HepG2 (cell line): ENCODE results near the gene PSMC3IP. TPM values are rescaled to one million over a fixed set of nuclear protein-coding genes. Genes with fewer than 3 reads are reported as not detected.

Source experiments
- BORCS8-MEF2B ChIP-seq: sonication (generic); formaldehyde crosslinking; IDR thresholded peaks from 2 replicates; pipeline ENCODE4 v1.8.0; 2022; ENCODE audit warnings: mild to moderate bottlenecking, missing genetic modification reagents
- E2F1 ChIP-seq: sonication (generic); formaldehyde crosslinking; IDR thresholded peaks from 2 replicates; pipeline ENCODE4 v1.5.0; 2020; ENCODE audit warnings: missing genetic modification reagents
- FOXA1 ChIP-seq, 2 experiments: fragments of 450-650 bp in 1 of 2; sonication (generic) in 1 of 2; formaldehyde crosslinking in 1 of 2; IDR thresholded peaks; 2 replicates each; pipeline versions ENCODE4 v1.4.0 to v1.6.1; 2016 to 2020; ENCODE audit warnings: missing genetic modification reagents in 1 of 2
- FOXJ3 ChIP-seq: sonication (generic); formaldehyde crosslinking; IDR thresholded peaks from 2 replicates; pipeline ENCODE4 v1.4.0; 2020; ENCODE audit warnings: missing genetic modification reagents, mild to moderate bottlenecking, borderline replicate concordance
- HNF4A ChIP-seq: sonication (generic); formaldehyde crosslinking; IDR thresholded peaks from 2 replicates; pipeline ENCODE4 v1.4.0; 2020; ENCODE audit warnings: missing genetic modification reagents
- HNRNPLL ChIP-seq: fragments of 200-400 bp; formaldehyde crosslinking; IDR thresholded peaks from 2 replicates; pipeline ENCODE4 v1.6.1; 2017; ENCODE audit warnings: mild to moderate bottlenecking, low read depth, low read length; ENCODE audit not compliant: poor library complexity, severe bottlenecking
- NR1H2 ChIP-seq: sonication (generic); formaldehyde crosslinking; IDR thresholded peaks from 2 replicates; pipeline ENCODE4 v1.8.1; 2022; ENCODE audit warnings: low read depth, missing genetic modification reagents, borderline replicate concordance
- RELA ChIP-seq: sonication (generic); formaldehyde crosslinking; IDR thresholded peaks from 2 replicates; pipeline ENCODE4 v1.4.0; 2020; ENCODE audit warnings: missing genetic modification reagents
- TFE3 ChIP-seq: IDR thresholded peaks from 2 replicates; pipeline ENCODE4 v1.6.1; 2016
- TOPORS ChIP-seq: sonication (generic); formaldehyde crosslinking; IDR thresholded peaks from 2 replicates; pipeline ENCODE4 v1.8.0; 2023; ENCODE audit warnings: mild to moderate bottlenecking, missing genetic modification reagents
- U2AF2 ChIP-seq: fragments of 200-400 bp; formaldehyde crosslinking; IDR thresholded peaks from 2 replicates; pipeline ENCODE4 v1.6.1; 2017; ENCODE audit warnings: low read depth, mild to moderate bottlenecking, low read length
- XBP1 ChIP-seq: sonication (generic); formaldehyde crosslinking; IDR thresholded peaks from 2 replicates; pipeline ENCODE4 v1.5.0; 2020; ENCODE audit warnings: missing genetic modification reagents
- ZFP90 ChIP-seq: sonication (generic); formaldehyde crosslinking; IDR thresholded peaks from 2 replicates; pipeline ENCODE4 v1.8.0; 2022; ENCODE audit warnings: missing genetic modification reagents, mild to moderate bottlenecking, inconsistent platforms, borderline replicate concordance
- ZMYM2 ChIP-seq: sonication (generic); formaldehyde crosslinking; IDR thresholded peaks from 2 replicates; pipeline ENCODE4 v1.8.0; 2022; ENCODE audit warnings: mild to moderate bottlenecking, missing genetic modification reagents
- ZNF354B ChIP-seq: sonication (generic); formaldehyde crosslinking; IDR thresholded peaks from 2 replicates; pipeline ENCODE4 v1.8.0; 2022; ENCODE audit warnings: mild to moderate bottlenecking, missing genetic modification reagents
- ZNF431 ChIP-seq: sonication (generic); formaldehyde crosslinking; IDR thresholded peaks from 2 replicates; pipeline ENCODE4 v1.9.0; 2022; ENCODE audit warnings: missing genetic modification reagents, low read depth, mild to moderate bottlenecking, borderline replicate concordance
- ZNF543 ChIP-seq: sonication (generic); formaldehyde crosslinking; IDR thresholded peaks from 2 replicates; pipeline ENCODE4 v1.4.0; 2020; ENCODE audit warnings: mild to moderate bottlenecking, missing genetic modification reagents
- ZNF609 ChIP-seq: sonication (generic); formaldehyde crosslinking; IDR thresholded peaks from 2 replicates; pipeline ENCODE4 v1.4.0; 2020; ENCODE audit warnings: mild to moderate bottlenecking, missing genetic modification reagents, borderline replicate concordance
- ZNF615 ChIP-seq: sonication (generic); formaldehyde crosslinking; IDR thresholded peaks from 2 replicates; pipeline ENCODE4 v1.5.0; 2020; ENCODE audit warnings: mild to moderate bottlenecking, missing genetic modification reagents, borderline replicate concordance
- ZNF704 ChIP-seq: sonication (generic); formaldehyde crosslinking; IDR thresholded peaks from 2 replicates; pipeline ENCODE4 v1.8.1; 2023; ENCODE audit warnings: mild to moderate bottlenecking, inconsistent platforms, moderate library complexity, missing genetic modification reagents, borderline replicate concordance
- ZNF776 ChIP-seq: sonication (generic); formaldehyde crosslinking; IDR thresholded peaks from 2 replicates; pipeline ENCODE4 v1.4.0; 2020; ENCODE audit warnings: mild to moderate bottlenecking, missing genetic modification reagents
- polyA plus RNA-seq, 8 experiments: library from polyadenylated mRNA; depleted of rRNA in 3 of 8; stranded (reverse) in 7 of 8; unstranded in 1 of 8; fragments of >200 nt; fragmentation: Illumina TruSeq in 4 of 8; extraction: Trizol in 4 of 8; gene quantifications; 2 replicates each; pipeline versions ENCODE4 v1.2.1 to v1.2.3, GENCODE V29; 2011 to 2016; ENCODE audit warnings: low read depth in 4 of 8, missing spikeins in 1 of 8, mixed read lengths in 1 of 8; ENCODE audit not compliant: insufficient read depth in 1 of 8
- total RNA-seq, 5 experiments: library from RNA; depleted of rRNA; stranded (reverse); fragments of >200 nt; fragmentation: Illumina TruSeq; extraction: Trizol; gene quantifications; 2 replicates each; pipeline ENCODE4 v1.2.3, GENCODE V29; 2016; ENCODE audit warnings: low read depth in 1 of 5

The PSMC3IP gene
- total and polyA plus RNA-seq, 2 of the 13 experiments (the other 11 are each of a cell fraction or from before 2014, with no cell fraction given): 6.5 to 22.4 TPM

GRCh38 chr17:42536372-42537155 is 41.0 kb downstream of the PSMC3IP start (continued):
- TF ChIP-seq HNRNPLL (peak; percentile 75), ZNF609 (CRISPR knock-in tag) (peak; percentile 55; the same call in 1 of the 2 replicates), TOPORS (peak; percentile 84), ZNF704 (no peak), E2F1 (CRISPR knock-in tag) (no peak), FOXA1 (IDR thresholded peaks at IDR 0.05) (no peak), FOXA1 (CRISPR knock-in tag; IDR thresholded peaks at IDR 0.05) (peak; percentile 31), ZNF354B (CRISPR knock-in tag) (peak; percentile 71; the same call in 1 of the 2 replicates), U2AF2 (no peak), HNF4A (CRISPR knock-in tag) (peak; percentile 59), FOXJ3 (CRISPR knock-in tag) (no peak), ZNF776 (CRISPR knock-in tag) (no peak; the same call in 1 of the 2 replicates), RELA (CRISPR knock-in tag) (peak; percentile 87; the same call in 1 of the 2 replicates), ZNF431 (CRISPR knock-in tag) (no peak), ZFP90 (no peak), XBP1 (no peak), ZNF615 (CRISPR knock-in tag) (no peak), NR1H2 (CRISPR knock-in tag) (no peak), TFE3 (CRISPR knock-in tag) (peak; percentile 62), ZNF543 (CRISPR knock-in tag) (no peak), ZMYM2 (CRISPR knock-in tag) (peak; percentile 60; the same call in 1 of the 2 replicates), BORCS8-MEF2B (CRISPR knock-in tag) (peak; percentile 77)
